OCI-LY7 (cell line): ENCODE results near the gene NFATC1.

Experiments
- EZH2phosphoT487 ChIP-seq: fragments of 200-600 bp; sonication (generic); IDR thresholded peaks from 2 replicates; pipeline ENCODE4 v1.6.1; 2018; ENCODE audit warnings: low read depth, borderline replicate concordance, mild to moderate bottlenecking, mixed run types, antibody characterized with exemption, low read length, moderate library complexity, mixed read lengths
- TF ChIP-seq, protein P1 (sequence below): fragments of 200-600 bp; sonication (generic); conservative IDR thresholded peaks from 2 replicates; pipeline ENCODE4 v1.5.1; 2014; ENCODE audit warnings: mild to moderate bottlenecking, antibody characterized with exemption, low read length, moderate library complexity, mixed read lengths

GRCh38 chr18:79418236-79418635, 22.5 kb downstream of the NFATC1 start:
- TF ChIP-seq, protein P1, sequence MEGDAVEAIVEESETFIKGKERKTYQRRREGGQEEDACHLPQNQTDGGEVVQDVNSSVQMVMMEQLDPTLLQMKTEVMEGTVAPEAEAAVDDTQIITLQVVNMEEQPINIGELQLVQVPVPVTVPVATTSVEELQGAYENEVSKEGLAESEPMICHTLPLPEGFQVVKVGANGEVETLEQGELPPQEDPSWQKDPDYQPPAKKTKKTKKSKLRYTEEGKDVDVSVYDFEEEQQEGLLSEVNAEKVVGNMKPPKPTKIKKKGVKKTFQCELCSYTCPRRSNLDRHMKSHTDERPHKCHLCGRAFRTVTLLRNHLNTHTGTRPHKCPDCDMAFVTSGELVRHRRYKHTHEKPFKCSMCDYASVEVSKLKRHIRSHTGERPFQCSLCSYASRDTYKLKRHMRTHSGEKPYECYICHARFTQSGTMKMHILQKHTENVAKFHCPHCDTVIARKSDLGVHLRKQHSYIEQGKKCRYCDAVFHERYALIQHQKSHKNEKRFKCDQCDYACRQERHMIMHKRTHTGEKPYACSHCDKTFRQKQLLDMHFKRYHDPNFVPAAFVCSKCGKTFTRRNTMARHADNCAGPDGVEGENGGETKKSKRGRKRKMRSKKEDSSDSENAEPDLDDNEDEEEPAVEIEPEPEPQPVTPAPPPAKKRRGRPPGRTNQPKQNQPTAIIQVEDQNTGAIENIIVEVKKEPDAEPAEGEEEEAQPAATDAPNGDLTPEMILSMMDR, result no peak
- TF ChIP-seq EZH2phosphoT487, result no peak
